Choroid plexus epithelial cell (primary cell): ENCODE results near the gene KLRC2.

ENCODE experiments used
- DNase-seq: peaks from one replicate; pipeline ENCODE4 v3.0.0-alpha.2; 2010; ENCODE audit warnings: low read depth
- H3K4me3 ChIP-seq: 2 replicates; pipeline ENCODE4 v1.5.1; 2011; ENCODE audit warnings: low read depth, mild to moderate bottlenecking, control low read depth, low read length, moderate library complexity
- TF ChIP-seq, protein P1 (sequence below): conservative IDR thresholded peaks from 2 replicates; pipeline ENCODE4 v1.5.1; 2011; ENCODE audit warnings: low read depth, mild to moderate bottlenecking, control low read depth, inconsistent platforms, low read length, moderate library complexity

Gene KLRC2

GRCh38 chr12:10386857-10387256 is 49.0 kb downstream of the KLRC2 start:
- TF ChIP-seq, protein P1, sequence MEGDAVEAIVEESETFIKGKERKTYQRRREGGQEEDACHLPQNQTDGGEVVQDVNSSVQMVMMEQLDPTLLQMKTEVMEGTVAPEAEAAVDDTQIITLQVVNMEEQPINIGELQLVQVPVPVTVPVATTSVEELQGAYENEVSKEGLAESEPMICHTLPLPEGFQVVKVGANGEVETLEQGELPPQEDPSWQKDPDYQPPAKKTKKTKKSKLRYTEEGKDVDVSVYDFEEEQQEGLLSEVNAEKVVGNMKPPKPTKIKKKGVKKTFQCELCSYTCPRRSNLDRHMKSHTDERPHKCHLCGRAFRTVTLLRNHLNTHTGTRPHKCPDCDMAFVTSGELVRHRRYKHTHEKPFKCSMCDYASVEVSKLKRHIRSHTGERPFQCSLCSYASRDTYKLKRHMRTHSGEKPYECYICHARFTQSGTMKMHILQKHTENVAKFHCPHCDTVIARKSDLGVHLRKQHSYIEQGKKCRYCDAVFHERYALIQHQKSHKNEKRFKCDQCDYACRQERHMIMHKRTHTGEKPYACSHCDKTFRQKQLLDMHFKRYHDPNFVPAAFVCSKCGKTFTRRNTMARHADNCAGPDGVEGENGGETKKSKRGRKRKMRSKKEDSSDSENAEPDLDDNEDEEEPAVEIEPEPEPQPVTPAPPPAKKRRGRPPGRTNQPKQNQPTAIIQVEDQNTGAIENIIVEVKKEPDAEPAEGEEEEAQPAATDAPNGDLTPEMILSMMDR: no peak
- DNase-seq: no peak
- H3K4me3 ChIP-seq: no peak overlapping the region

GRCh38 chr12:10385166-10385613 is 50.6 kb downstream of the KLRC2 start:
- TF ChIP-seq, protein P1: no peak
- DNase-seq: peak; percentile 96
- no peak overlapping the region for H3K4me3 ChIP-seq

GRCh38 chr12:10384191-10384590 is 51.6 kb downstream of the KLRC2 start:
- TF ChIP-seq, protein P1: no peak
- DNase-seq: no peak
- H3K4me3 ChIP-seq: no peak overlapping the region

DNA sequence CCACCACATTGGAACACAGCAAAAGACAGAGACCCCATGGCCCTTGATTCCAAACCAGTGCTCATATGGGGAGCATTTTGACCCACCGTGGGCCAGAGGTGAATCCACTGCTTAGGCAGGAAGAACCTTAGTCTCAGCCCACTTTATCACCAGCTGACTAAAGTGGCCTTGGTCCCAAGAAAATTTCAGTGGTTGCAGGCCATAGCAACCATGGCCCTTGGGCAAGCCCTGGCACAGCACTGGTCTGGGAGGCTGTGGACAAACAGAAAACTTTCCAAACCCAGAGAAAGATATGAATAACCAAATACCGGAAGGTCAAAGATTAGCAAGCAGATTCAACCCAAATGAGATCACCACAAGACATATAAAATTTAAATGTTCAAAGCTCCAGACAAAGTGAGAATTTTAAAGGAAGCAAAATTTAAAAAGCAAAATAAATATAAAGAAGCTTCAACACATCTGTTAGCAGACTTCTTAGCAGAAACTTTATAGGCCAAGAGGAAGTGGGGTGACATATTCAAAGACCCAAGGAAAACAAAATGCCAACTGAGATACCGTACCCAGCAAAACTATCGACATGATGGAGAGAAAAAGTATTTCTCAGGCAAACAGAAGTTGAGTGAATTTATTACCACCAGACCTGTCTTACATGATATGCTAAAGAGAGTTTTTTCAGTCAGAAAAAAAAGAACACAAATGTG is 53.7 kb downstream of the KLRC2 start:
- no peak for DNase-seq
- H3K4me3 ChIP-seq: no peak overlapping the region
- TF ChIP-seq, protein P1: no peak
